Endothelial cell of umbilical vein (primary cell): ENCODE data around the gene CACNA1F. TPM values are rescaled to one million over a fixed set of nuclear protein-coding genes. Genes with fewer than 3 reads are reported as not detected.

ENCODE experiments used
- BruUV-seq: library from RNA; stranded (reverse); fragments of 400-500 nt; replicated peaks from 2 replicates; lab custom pipeline; 2021; lab: Mats Ljungman, UMichigan
- CTCF ChIA-PET: fragments of 300-600, 350-600 bp; sonication (Branson Sonifier 250); formaldehyde crosslinking; loops from one replicate; lab custom pipeline; 2021; ENCODE audit warnings: antibody characterized with exemption, inconsistent platforms; lab: Charles Lee
- POLR2A ChIA-PET: fragments of 300-600, 350-600 bp; sonication (Branson Sonifier 250); formaldehyde crosslinking; loops from one replicate; lab custom pipeline; 2021; ENCODE audit warnings: antibody characterized with exemption, inconsistent platforms; lab: Charles Lee
- DNase-seq: peaks from one replicate; pipeline ENCODE4 v3.0.0-alpha.2; 2011; ENCODE audit warnings: low read depth, low spot score
- FAIRE-seq: peaks from 2 replicates; lab custom pipeline; 2011; peaks lifted over from hg19 to GRCh38; lab: Jason Lieb, UNC
- H2AFZ ChIP-seq: 2 replicates; pipeline ENCODE4 v1.6.0; 2012; ENCODE audit warnings: low read depth, low read length, control low read depth, inconsistent platforms
- H3K27ac ChIP-seq: 2 replicates; pipeline ENCODE4 v1.5.1; 2011; ENCODE audit warnings: low read depth, mild to moderate bottlenecking, control low read depth, low read length, moderate library complexity; ENCODE audit not compliant: insufficient read depth
- H3K27me3 ChIP-seq, 2 experiments: 2 replicates each; pipeline versions ENCODE4 v1.6.0 to v1.6.1; 2011; ENCODE audit warnings: low read length in 2 of 2, mixed read lengths in 1 of 2; ENCODE audit not compliant: control insufficient read depth in 2 of 2, insufficient read depth in 2 of 2
- H3K36me3 ChIP-seq, 2 experiments: 2 replicates in 1 of 2; 3 replicates in 1 of 2; pipeline ENCODE4 v1.5.1; 2011; ENCODE audit warnings: low read length in 2 of 2, mild to moderate bottlenecking in 1 of 2, moderate library complexity in 1 of 2; ENCODE audit not compliant: control insufficient read depth in 2 of 2, insufficient read depth in 2 of 2; ENCODE audit errors: extremely low read depth in 1 of 2
- H3K4me1 ChIP-seq: 3 replicates; pipeline ENCODE4 v1.5.1; 2011; ENCODE audit warnings: mild to moderate bottlenecking, low read length; ENCODE audit not compliant: control insufficient read depth, insufficient read depth; ENCODE audit errors: extremely low read depth
- H3K4me2 ChIP-seq: 2 replicates; pipeline ENCODE4 v1.6.1; 2011; ENCODE audit warnings: low read length, control low read depth, mixed read lengths; ENCODE audit not compliant: insufficient read depth
- H3K4me3 ChIP-seq, 3 experiments: fragments of 200-600 bp in 1 of 3; sonication (generic), shearing (Covaris generic) in 1 of 3; replicated peaks in 1 of 3; 2 replicates each; pipeline ENCODE4 v1.5.1; 2011 to 2016; ENCODE audit warnings: control low read depth in 3 of 3, low read length in 3 of 3, mild to moderate bottlenecking in 2 of 3, inconsistent platforms in 1 of 3, low read depth in 1 of 3, moderate library complexity in 1 of 3; ENCODE audit not compliant: insufficient read depth in 1 of 3
- H3K79me2 ChIP-seq: 2 replicates; pipeline ENCODE4 v1.6.0; 2012; ENCODE audit warnings: low read length, inconsistent platforms; ENCODE audit not compliant: control insufficient read depth, insufficient read depth
- H3K9ac ChIP-seq: replicated peaks from 2 replicates; pipeline ENCODE3; 2011; ENCODE audit warnings: low read length, control low read depth; ENCODE audit not compliant: insufficient read depth; ENCODE audit errors: extremely low read depth
- H3K9me1 ChIP-seq: replicated peaks from 3 replicates; pipeline ENCODE4 v1.6.0; 2011; ENCODE audit warnings: mild to moderate bottlenecking, low read length; ENCODE audit not compliant: control insufficient read depth, insufficient read depth; ENCODE audit errors: extremely low read depth
- H3K9me3 ChIP-seq: replicated peaks from 2 replicates; pipeline ENCODE4 v1.5.1; 2012; ENCODE audit warnings: low read length, inconsistent platforms; ENCODE audit not compliant: control insufficient read depth, insufficient read depth
- H4K20me1 ChIP-seq: replicated peaks from 2 replicates; pipeline ENCODE3; 2011; ENCODE audit warnings: mild to moderate bottlenecking, low read length; ENCODE audit not compliant: control insufficient read depth, insufficient read depth; ENCODE audit errors: extremely low read depth
- EZH2 ChIP-seq: IDR thresholded peaks from 2 replicates; pipeline ENCODE4 v1.6.1; 2012; ENCODE audit warnings: borderline replicate concordance, low read depth, mild to moderate bottlenecking, moderate library complexity, low read length, inconsistent platforms; ENCODE audit not compliant: severe bottlenecking
- FOS ChIP-seq: IDR thresholded peaks from 2 replicates; pipeline ENCODE4 v1.6.1; 2011; ENCODE audit warnings: mild to moderate bottlenecking, low read length, moderate library complexity, borderline replicate concordance; ENCODE audit not compliant: insufficient read depth
- GATA2 ChIP-seq: IDR thresholded peaks from 2 replicates; pipeline ENCODE4 v1.7.0; 2011; ENCODE audit warnings: low read depth, mild to moderate bottlenecking, moderate library complexity, mixed read lengths, low read length; ENCODE audit not compliant: insufficient read length, insufficient read depth
- JUN ChIP-seq: IDR thresholded peaks from 2 replicates; pipeline ENCODE4 v1.6.1; 2011; ENCODE audit warnings: borderline replicate concordance, low read depth; ENCODE audit not compliant: insufficient read length, insufficient read depth
- MYC ChIP-seq: IDR thresholded peaks from one replicate; pipeline ENCODE4 v1.6.1; 2011; ENCODE audit warnings: mild to moderate bottlenecking, low read depth, low read length
- POLR2A ChIP-seq: IDR thresholded peaks from 2 replicates; pipeline ENCODE4 v1.6.1; 2012; ENCODE audit warnings: low read depth, mild to moderate bottlenecking, control low read depth, low read length
- POLR2AphosphoS5 ChIP-seq: IDR thresholded peaks from 2 replicates; pipeline ENCODE4 v1.6.1; 2012; ENCODE audit warnings: low read depth, mild to moderate bottlenecking, control low read depth, low read length, moderate library complexity; ENCODE audit not compliant: insufficient read depth
- dilution Hi-C: fragments of 300-500 bp; cut with MboI; formaldehyde crosslinking; loops from one replicate; pipeline ENCODE4 v1.15.0; 2019; ENCODE audit warnings: low sequenced_read_pairs; ENCODE audit not compliant: extremely low pct_ligation_motif_present
- intact Hi-C: fragments of 100-400 bp; cut with micrococcal nuclease; formaldehyde crosslinking; loops from one replicate; pipeline ENCODE4 v1.10.0; 2022
- polyA plus RNA-seq, 4 experiments: library from polyadenylated mRNA; depleted of rRNA in 3 of 4; stranded (reverse) in 3 of 4; unstranded in 1 of 4; fragments of >200 nt; gene quantifications; 2 replicates each; pipeline versions ENCODE4 v1.2.1 to v1.2.3, GENCODE V29; 2011 to 2012; ENCODE audit warnings: missing spikeins in 1 of 4
- total RNA-seq: library from RNA; stranded (reverse); gene quantifications from 2 replicates; pipeline ENCODE4 v1.2.3, GENCODE V29; 2021
- TF ChIP-seq, protein P1 (sequence below), 2 donors: IDR thresholded peaks; 1 replicate in 1 of 2; 2 replicates in 1 of 2; pipeline ENCODE4 v1.5.1; 2011; ENCODE audit warnings: low read length in 2 of 2, mild to moderate bottlenecking in 2 of 2, moderate library complexity in 2 of 2, control low read depth in 1 of 2, inconsistent platforms in 1 of 2, low read depth in 1 of 2; ENCODE audit not compliant: insufficient read depth in 1 of 2; ENCODE audit errors: extremely low read depth in 1 of 2
- TF ChIP-seq, protein P2 (sequence below): IDR thresholded peaks from 2 replicates; pipeline ENCODE4 v1.6.1; 2011; ENCODE audit not compliant: insufficient read depth, insufficient read length

The CACNA1F gene
- total and polyA plus RNA-seq, 2 donors (not counting 3 experiments of a cell fraction or from before 2014, with no cell fraction given), result not detected

DNA sequence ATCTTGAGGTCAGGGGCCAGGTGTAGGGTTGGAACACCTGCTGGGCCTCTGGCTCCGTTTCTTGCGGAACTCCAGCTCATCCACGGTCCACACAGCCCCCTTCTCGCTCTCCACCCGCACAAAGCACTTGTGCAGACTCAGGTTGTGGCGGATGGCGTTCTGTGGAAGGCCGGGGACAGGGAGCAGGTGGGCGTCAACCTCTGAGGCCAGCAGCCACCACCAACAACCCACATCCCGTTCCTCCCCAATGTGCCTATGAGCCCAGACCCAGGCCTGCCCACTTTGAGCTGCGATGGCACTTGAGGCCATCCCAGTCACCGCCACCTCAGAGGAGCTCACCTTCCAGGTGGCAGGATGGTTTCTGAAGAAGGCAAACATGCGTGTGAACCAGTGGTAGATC is 18.2 kb upstream of the CACNA1F start:
- Histone ChIP-seq H3K27me3 (no peaks in the 10 kb centered on the region), H3K27ac (no peak overlapping the region), H4K20me1 (no peaks in the 10 kb centered on the region), H3K4me3 (no peak overlapping the region), H3K9ac (no peak overlapping the region), H3K9me1 (no peaks in the 10 kb centered on the region), H2AFZ (no peak overlapping the region), H3K79me2 (no peaks in the 10 kb centered on the region), H3K36me3 (peaks cover 0 to 5% of the 10 kb centered on the region in 2 experiments), H3K9me3 (no peaks in the 10 kb centered on the region), H3K4me2 (no peak overlapping the region), H3K4me1 (no peaks in the 10 kb centered on the region)
- ChIA-PET POLR2A (no interaction called here), CTCF (no interaction called here)
- DNase-seq, result no peak
- BruUV-seq, result no TSS peak
- dilution Hi-C loops, result no loop called here
- TF ChIP-seq POLR2A (no peak), EZH2 (no peak), FOS (no peak), MYC (no peak), GATA2 (no peak), JUN (no peak), POLR2AphosphoS5 (no peak)
- TF ChIP-seq, protein P1, sequence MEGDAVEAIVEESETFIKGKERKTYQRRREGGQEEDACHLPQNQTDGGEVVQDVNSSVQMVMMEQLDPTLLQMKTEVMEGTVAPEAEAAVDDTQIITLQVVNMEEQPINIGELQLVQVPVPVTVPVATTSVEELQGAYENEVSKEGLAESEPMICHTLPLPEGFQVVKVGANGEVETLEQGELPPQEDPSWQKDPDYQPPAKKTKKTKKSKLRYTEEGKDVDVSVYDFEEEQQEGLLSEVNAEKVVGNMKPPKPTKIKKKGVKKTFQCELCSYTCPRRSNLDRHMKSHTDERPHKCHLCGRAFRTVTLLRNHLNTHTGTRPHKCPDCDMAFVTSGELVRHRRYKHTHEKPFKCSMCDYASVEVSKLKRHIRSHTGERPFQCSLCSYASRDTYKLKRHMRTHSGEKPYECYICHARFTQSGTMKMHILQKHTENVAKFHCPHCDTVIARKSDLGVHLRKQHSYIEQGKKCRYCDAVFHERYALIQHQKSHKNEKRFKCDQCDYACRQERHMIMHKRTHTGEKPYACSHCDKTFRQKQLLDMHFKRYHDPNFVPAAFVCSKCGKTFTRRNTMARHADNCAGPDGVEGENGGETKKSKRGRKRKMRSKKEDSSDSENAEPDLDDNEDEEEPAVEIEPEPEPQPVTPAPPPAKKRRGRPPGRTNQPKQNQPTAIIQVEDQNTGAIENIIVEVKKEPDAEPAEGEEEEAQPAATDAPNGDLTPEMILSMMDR (IDR thresholded peaks at IDR 0.05; ENCODE audit: extremely low read depth in 1 of 2, insufficient read depth in 1 of 2, low read depth in 1 of 2, low read length in 2 of 2), result no peak
- TF ChIP-seq, protein P2, sequence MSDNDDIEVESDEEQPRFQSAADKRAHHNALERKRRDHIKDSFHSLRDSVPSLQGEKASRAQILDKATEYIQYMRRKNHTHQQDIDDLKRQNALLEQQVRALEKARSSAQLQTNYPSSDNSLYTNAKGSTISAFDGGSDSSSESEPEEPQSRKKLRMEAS, result no peak
- FAIRE-seq, result no peak
- intact Hi-C loops, result no loop called here
